Measurements from ENCODE around the gene PRRC2B. TPM values are rescaled to one million over a fixed set of nuclear protein-coding genes. Genes with fewer than 3 reads are reported as not detected.

PRRC2B gene
- total RNA-seq, 2 donors from 2014 or later, result 127 to 131 TPM

- no peak overlapping the region for H3K9ac ChIP-seq (ENCODE audit: low read depth in 2 of 2, low read length in 2 of 2)
- H3K4me3 ChIP-seq, result no peak overlapping the region
- H3K27ac ChIP-seq, result no peak overlapping the region
- intact Hi-C loops (cut with DNase I), result no loop called here
- H3K9me3 ChIP-seq, result no peaks in the 10 kb centered on the region
- H3K4me1 ChIP-seq, result no peaks in the 10 kb centered on the region
- DNase-seq, result no peak
- peaks cover 47% of the 10 kb centered on the region for H3K36me3 ChIP-seq
- TF ChIP-seq, protein P1, sequence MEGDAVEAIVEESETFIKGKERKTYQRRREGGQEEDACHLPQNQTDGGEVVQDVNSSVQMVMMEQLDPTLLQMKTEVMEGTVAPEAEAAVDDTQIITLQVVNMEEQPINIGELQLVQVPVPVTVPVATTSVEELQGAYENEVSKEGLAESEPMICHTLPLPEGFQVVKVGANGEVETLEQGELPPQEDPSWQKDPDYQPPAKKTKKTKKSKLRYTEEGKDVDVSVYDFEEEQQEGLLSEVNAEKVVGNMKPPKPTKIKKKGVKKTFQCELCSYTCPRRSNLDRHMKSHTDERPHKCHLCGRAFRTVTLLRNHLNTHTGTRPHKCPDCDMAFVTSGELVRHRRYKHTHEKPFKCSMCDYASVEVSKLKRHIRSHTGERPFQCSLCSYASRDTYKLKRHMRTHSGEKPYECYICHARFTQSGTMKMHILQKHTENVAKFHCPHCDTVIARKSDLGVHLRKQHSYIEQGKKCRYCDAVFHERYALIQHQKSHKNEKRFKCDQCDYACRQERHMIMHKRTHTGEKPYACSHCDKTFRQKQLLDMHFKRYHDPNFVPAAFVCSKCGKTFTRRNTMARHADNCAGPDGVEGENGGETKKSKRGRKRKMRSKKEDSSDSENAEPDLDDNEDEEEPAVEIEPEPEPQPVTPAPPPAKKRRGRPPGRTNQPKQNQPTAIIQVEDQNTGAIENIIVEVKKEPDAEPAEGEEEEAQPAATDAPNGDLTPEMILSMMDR (IDR thresholded peaks at IDR 0.05), result no peak
- H3K27me3 ChIP-seq, result no peaks in the 10 kb centered on the region
These were observed 87.8 kb downstream of the PRRC2B start for GRCh38 chr9:131481441-131482342.

DNA sequence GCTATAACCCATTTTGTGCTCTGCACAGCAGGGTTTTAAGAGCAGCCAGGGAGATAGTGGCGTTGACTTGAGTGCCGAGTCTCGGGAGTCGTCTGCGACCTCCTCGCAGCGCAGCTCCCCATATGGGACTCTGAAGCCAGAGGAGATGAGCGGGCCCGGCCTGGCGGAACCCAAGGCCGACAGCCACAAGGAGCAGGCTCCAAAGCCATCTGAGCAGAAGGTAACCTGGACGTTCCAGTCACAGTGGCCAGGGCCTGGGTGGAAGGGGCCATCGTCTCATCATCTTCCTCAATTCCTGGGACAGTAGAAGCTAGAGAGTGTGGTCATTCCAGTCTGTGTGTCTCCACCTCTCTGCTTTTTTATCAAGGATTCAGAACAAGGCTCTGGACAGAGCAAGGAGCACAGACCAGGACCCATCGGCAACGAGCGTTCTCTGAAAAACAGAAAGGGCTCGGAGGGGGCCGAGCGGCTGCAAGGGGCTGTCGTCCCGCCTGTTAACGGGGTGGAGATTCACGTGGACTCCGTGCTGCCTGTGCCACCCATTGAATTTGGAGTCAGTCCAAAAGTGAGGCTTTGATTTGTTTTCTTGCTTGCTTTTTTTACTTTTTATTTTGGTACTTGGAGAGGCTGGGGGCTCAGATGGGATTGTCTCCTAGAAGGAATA lies 88.6 kb downstream of the PRRC2B start:
- Histone ChIP-seq H3K9ac (ENCODE audit: low read depth in 2 of 2, low read length in 2 of 2) (no peak overlapping the region), H3K27ac (no peak overlapping the region), H3K9me3 (no peaks in the 10 kb centered on the region), H3K4me3 (no peak overlapping the region), H3K27me3 (no peaks in the 10 kb centered on the region), H3K36me3 (peaks cover 39% of the 10 kb centered on the region), H3K4me1 (no peaks in the 10 kb centered on the region)
- no peak for DNase-seq
- TF ChIP-seq, protein P1 (IDR thresholded peaks at IDR 0.05), result no peak
- intact Hi-C loops (cut with DNase I), result no loop called here

DNA sequence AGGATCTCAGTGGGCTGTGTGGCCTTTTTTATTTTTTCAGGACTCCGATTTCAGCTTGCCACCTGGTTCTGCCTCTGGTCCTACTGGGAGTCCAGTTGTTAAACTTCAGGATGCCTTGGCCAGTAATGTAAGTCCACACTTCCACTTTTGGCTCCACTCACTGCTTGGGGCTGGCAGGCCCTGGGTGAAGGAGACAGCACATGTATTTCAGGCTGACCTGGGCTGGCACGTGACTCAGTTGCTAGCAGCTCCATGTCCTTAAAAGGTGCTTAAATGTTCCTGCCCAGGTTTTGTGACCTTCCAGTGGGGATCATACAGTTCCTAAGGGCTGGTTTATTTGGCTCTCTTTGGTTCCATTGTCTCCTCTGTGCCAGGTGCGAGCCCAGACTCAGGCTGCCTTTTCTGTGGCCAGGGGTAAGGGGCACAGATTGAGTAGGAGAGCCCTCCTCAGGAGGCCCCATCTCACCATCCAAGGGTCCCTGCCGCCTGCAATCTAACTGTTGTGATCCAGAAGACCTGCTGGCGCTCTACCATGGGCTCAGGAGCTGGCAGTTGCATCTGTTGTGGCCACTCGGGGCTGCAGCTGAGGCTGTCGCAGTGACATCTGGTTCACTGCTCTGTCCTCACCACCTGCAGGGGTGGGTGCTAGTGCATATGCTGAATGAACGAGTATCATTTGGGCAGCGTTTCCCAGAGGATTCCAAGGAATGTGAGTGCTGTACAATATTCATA lies 89.6 kb downstream of the PRRC2B start:
- TF ChIP-seq, protein P1 (IDR thresholded peaks at IDR 0.05), result no peak
- Histone ChIP-seq H3K9ac (ENCODE audit: low read depth in 2 of 2, low read length in 2 of 2) (no peak overlapping the region), H3K36me3 (peaks cover 37% of the 10 kb centered on the region), H3K4me3 (no peak overlapping the region), H3K27ac (no peak overlapping the region), H3K4me1 (no peaks in the 10 kb centered on the region), H3K9me3 (no peaks in the 10 kb centered on the region), H3K27me3 (no peaks in the 10 kb centered on the region)
- no peak for DNase-seq
- intact Hi-C loops (cut with DNase I), result no loop called here

DNA sequence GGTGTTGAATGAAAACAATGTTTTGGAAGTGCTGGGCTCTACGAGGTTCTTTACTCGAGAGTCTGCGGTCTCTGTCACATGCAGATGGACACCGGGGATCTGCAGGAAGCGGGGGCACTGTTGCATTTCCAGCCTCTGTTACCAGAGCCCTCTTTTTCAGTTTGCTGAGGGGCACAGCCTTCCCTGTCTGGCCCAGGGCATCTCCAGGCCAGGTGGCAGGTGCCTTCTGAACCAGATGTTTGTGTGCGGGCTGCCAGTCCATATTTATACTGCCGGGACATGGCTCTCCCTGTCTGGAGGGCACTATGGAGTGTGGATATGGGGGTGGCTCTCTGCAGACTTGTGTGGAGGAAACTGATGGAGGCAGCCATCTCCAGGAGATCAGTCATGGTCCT lies 90.2 kb downstream of the PRRC2B start:
- DNase-seq, result no peak
- H3K36me3 ChIP-seq, result peaks cover 37% of the 10 kb centered on the region
- no peak overlapping the region for H3K27ac ChIP-seq
- H3K9me3 ChIP-seq, result no peaks in the 10 kb centered on the region
- TF ChIP-seq, protein P1 (IDR thresholded peaks at IDR 0.05), result no peak
- no peaks in the 10 kb centered on the region for H3K4me1 ChIP-seq
- H3K4me3 ChIP-seq, result no peak overlapping the region
- no peaks in the 10 kb centered on the region for H3K27me3 ChIP-seq
- intact Hi-C loops (cut with DNase I), result no loop called here
- H3K9ac ChIP-seq (ENCODE audit: low read depth in 2 of 2, low read length in 2 of 2), result no peak overlapping the region

DNA sequence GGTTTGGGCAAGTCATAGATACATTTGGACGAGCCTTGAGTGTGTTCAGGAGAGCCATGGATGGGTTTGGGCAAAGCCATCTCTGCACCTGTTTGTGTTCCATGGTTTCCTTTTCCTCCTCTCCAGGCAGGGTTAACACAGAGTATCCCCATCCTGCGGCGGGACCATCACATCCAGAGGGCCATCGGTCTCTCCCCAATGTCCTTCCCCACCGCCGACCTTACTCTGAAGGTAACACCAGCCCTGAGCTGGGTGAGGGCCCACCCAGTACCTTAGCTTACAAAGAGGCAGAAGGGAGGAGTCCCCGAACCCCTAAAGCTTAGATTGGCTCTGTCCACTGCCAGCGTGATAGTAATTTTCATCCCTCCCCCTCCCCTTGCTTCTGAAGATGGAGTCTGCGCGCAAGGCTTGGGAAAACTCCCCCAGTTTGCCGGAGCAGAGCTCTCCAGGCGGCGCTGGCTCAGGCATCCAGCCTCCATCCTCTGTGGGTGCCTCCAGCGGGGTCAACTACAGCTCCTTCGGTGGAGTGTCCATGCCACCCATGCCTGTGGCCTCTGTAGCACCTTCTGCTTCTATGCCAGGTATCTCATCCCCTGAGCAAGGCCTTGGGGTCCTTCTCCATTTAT lies 90.8 kb downstream of the PRRC2B start:
- no peak overlapping the region for H3K27ac ChIP-seq
- no peak overlapping the region for H3K4me3 ChIP-seq
- H3K9ac ChIP-seq (ENCODE audit: low read depth in 2 of 2, low read length in 2 of 2), result no peak overlapping the region
- DNase-seq, result no peak
- no peaks in the 10 kb centered on the region for H3K9me3 ChIP-seq
- peaks cover 42% of the 10 kb centered on the region for H3K36me3 ChIP-seq
- H3K27me3 ChIP-seq, result no peaks in the 10 kb centered on the region
- TF ChIP-seq, protein P1 (IDR thresholded peaks at IDR 0.05), result no peak
- H3K4me1 ChIP-seq, result no peaks in the 10 kb centered on the region
- intact Hi-C loops (cut with DNase I), result no loop called here
